Hematopoietic multipotent progenitor cell treated with erythropoietin and hydrocortisone succinate and interleukin-3 and kit ligand, for 8 days (in vitro differentiated cells): ENCODE measurements around the gene RPL7A.
"Not testable (repeated sequence)": the region's sequence is repeated elsewhere in the genome, so short reads cannot be mapped to it uniquely, and the experiment has no call there.

Experiments
- DNase-seq: peaks from one replicate; pipeline ENCODE4 v3.0.0-alpha.2; 2015

RPL7A gene

GRCh38 chr9:133329306-133330156 is 18.5 kb upstream of the RPL7A start:
- peak; percentile 44 for DNase-seq

- DNase-seq: no peak
Measured at GRCh38 chr9:133331221-133331620, 16.8 kb upstream of the RPL7A start.

GRCh38 chr9:133331641-133332380 is 16.2 kb upstream of the RPL7A start:
- DNase-seq: no peak

- DNase-seq: no peak
Measured at GRCh38 chr9:133332381-133332730, 15.7 kb upstream of the RPL7A start.

- DNase-seq: no peak
Measured at GRCh38 chr9:133333011-133333410, 15.0 kb upstream of the RPL7A start.

GRCh38 chr9:133333566-133333965 is 14.5 kb upstream of the RPL7A start:
- no peak for DNase-seq

- DNase-seq: no peak
Measured at GRCh38 chr9:133334161-133334560, 13.9 kb upstream of the RPL7A start.

GRCh38 chr9:133334888-133335287 is 13.1 kb upstream of the RPL7A start:
- not testable (repeated sequence) for DNase-seq

GRCh38 chr9:133335924-133336811 is 11.8 kb upstream of the RPL7A start, which contains the start of gene SURF6:
Gene SURF6 (minus strand): TSS chr9:133336188. CDS start chr9:133336132, 56 bp downstream.
- DNase-seq: peak; percentile 94

GRCh38 chr9:133339641-133340040 is 8.4 kb upstream of the RPL7A start:
- no peak for DNase-seq

GRCh38 chr9:133340256-133340655 is 7.8 kb upstream of the RPL7A start:
- no peak for DNase-seq

GRCh38 chr9:133340916-133341315 is 7.1 kb upstream of the RPL7A start:
- no peak for DNase-seq

GRCh38 chr9:133341369-133342068 is 6.5 kb upstream of the RPL7A start:
- peak; percentile 39 for DNase-seq

- no peak for DNase-seq
Measured at GRCh38 chr9:133342069-133342406, 6.0 kb upstream of the RPL7A start.

GRCh38 chr9:133342570-133342969 is 5.4 kb upstream of the RPL7A start:
- no peak for DNase-seq

GRCh38 chr9:133344071-133344470 is 3.9 kb upstream of the RPL7A start:
- DNase-seq: no peak

- DNase-seq: no peak
Measured at GRCh38 chr9:133344979-133345378, 3.0 kb upstream of the RPL7A start.

- no peak for DNase-seq
Measured at GRCh38 chr9:133345596-133345995, 2.4 kb upstream of the RPL7A start.

GRCh38 chr9:133346021-133346785 is 1.8 kb upstream of the RPL7A start:
- DNase-seq: no peak

- DNase-seq: peak; percentile 60
Measured at GRCh38 chr9:133347515-133347984, 468 bp upstream of the RPL7A start.

GRCh38 chr9:133348718-133349573 is 928 bp downstream of the RPL7A start:
- no peak for DNase-seq
